SH-SY5Y (cell line): Measurements from ENCODE around the gene RAMAC.

Experiments used
- GATA2 ChIP-seq: IDR thresholded peaks from 2 replicates; pipeline ENCODE4 v1.6.1; 2011; ENCODE audit warnings: mild to moderate bottlenecking, low read depth, low read length
- GATA3 ChIP-seq: IDR thresholded peaks from 2 replicates; pipeline ENCODE4 v1.6.1; 2011; ENCODE audit warnings: low read depth, mild to moderate bottlenecking, low read length, moderate library complexity

DNA sequence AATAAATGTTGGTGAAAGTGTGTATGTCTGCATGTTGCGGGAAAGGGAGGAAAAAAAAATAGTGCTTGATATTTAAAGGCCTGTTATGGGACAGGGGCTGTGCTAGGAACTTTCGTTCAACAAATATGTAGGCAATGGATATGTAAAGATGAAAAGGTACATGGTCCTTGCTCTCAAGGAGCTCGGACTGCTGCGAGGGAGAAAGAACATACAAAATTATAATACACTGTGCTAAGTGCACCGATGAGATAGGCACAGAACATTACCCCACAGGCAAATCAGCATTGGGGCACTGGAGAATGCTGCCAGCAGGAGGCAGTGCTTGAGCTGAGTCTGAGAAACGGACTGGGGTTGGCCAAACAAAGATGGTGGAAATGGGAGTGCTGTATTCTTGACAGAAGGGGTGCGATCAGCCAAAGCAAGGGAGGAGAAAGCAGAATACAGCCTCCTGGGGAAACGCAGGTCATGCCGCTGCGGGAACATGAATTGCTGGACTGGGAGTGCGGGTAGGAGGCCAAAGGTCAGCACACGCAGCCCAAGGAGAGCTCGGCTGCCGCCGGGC, 24.8 kb downstream of the RAMAC start:
- TF ChIP-seq GATA2 = no peak
- no peak for TF ChIP-seq GATA3
